ENCODE data around the gene SOX3.

The SOX3 gene

GRCh38 chrX:140505421-140506337 lies 810 bp upstream of the SOX3 start:
- Histone ChIP-seq H3K4me3 (ENCODE audit: insufficient read length, low read depth) (peak overlapping the region; percentile 15), H3K27me3 (ENCODE audit: insufficient read depth, insufficient read length) (peaks cover 76% of the 10 kb centered on the region)
- TF ChIP-seq SUZ12 (IDR thresholded peaks at IDR 0.05; ENCODE audit: extremely low read depth, insufficient read depth, insufficient read length), result no peak
- TF ChIP-seq ZNF274 (IDR thresholded peaks at IDR 0.05; ENCODE audit: low read depth, low read length), result no peak
- no peak for TF ChIP-seq YY1 (IDR thresholded peaks at IDR 0.05; ENCODE audit: insufficient read depth, insufficient read length)

GRCh38 chrX:140503714-140504351 lies 1.0 kb downstream of the SOX3 start:
- TF ChIP-seq SUZ12 (IDR thresholded peaks at IDR 0.05; ENCODE audit: extremely low read depth, insufficient read depth, insufficient read length), result no peak
- no peak for TF ChIP-seq YY1 (IDR thresholded peaks at IDR 0.05; ENCODE audit: insufficient read depth, insufficient read length)
- TF ChIP-seq ZNF274 (IDR thresholded peaks at IDR 0.05; ENCODE audit: low read depth, low read length), result no peak
- H3K4me3 ChIP-seq (ENCODE audit: insufficient read length, low read depth), result peak overlapping the region; percentile 36
- no peaks in the 10 kb centered on the region for H3K9me3 ChIP-seq (ENCODE audit: insufficient read depth, low read length)
- DNase-seq (ENCODE audit: low read depth, low spot score), result no peak
- H3K36me3 ChIP-seq (ENCODE audit: insufficient read depth, insufficient read length, low read length), result no peaks in the 10 kb centered on the region
- no peaks in the 10 kb centered on the region for H3K4me1 ChIP-seq (ENCODE audit: insufficient read depth, insufficient read length)
- peak overlapping the region; percentile 32 for H3K9ac ChIP-seq (ENCODE audit: insufficient read length, low read depth)
- H3K27me3 ChIP-seq (ENCODE audit: insufficient read depth, insufficient read length), result peaks cover 63% of the 10 kb centered on the region

More at GRCh38 chrX:140505421-140506337, 810 bp upstream of the SOX3 start:
- Histone ChIP-seq H3K36me3 (ENCODE audit: insufficient read depth, insufficient read length, low read length) (no peaks in the 10 kb centered on the region), H3K4me1 (ENCODE audit: insufficient read depth, insufficient read length) (no peaks in the 10 kb centered on the region), H3K9ac (ENCODE audit: insufficient read length, low read depth) (peak overlapping the region; percentile 32), H3K9me3 (ENCODE audit: insufficient read depth, low read length) (no peaks in the 10 kb centered on the region)
- DNase-seq (ENCODE audit: low read depth, low spot score), result no peak

- no peaks in the 10 kb centered on the region for H3K9me3 ChIP-seq (ENCODE audit: insufficient read depth, low read length)
- H3K4me1 ChIP-seq (ENCODE audit: insufficient read depth, insufficient read length), result no peaks in the 10 kb centered on the region
- TF ChIP-seq ZNF274 (IDR thresholded peaks at IDR 0.05; ENCODE audit: low read depth, low read length) (no peak), YY1 (IDR thresholded peaks at IDR 0.05; ENCODE audit: insufficient read depth, insufficient read length) (no peak), SUZ12 (IDR thresholded peaks at IDR 0.05; ENCODE audit: extremely low read depth, insufficient read depth, insufficient read length) (no peak)
- H3K9ac ChIP-seq (ENCODE audit: insufficient read length, low read depth), result no peak overlapping the region
- no peak overlapping the region for H3K4me3 ChIP-seq (ENCODE audit: insufficient read length, low read depth)
- H3K27me3 ChIP-seq (ENCODE audit: insufficient read depth, insufficient read length), result peaks cover 59% of the 10 kb centered on the region
- no peak for DNase-seq (ENCODE audit: low read depth, low spot score)
- H3K36me3 ChIP-seq (ENCODE audit: insufficient read depth, insufficient read length, low read length), result no peaks in the 10 kb centered on the region
These were observed 1.6 kb downstream of the SOX3 start for GRCh38 chrX:140503238-140503601.

GRCh38 chrX:140502491-140503237 lies 2.2 kb downstream of the SOX3 start:
- Histone ChIP-seq H3K9ac (ENCODE audit: insufficient read length, low read depth) (no peak overlapping the region), H3K4me3 (ENCODE audit: insufficient read length, low read depth) (no peak overlapping the region), H3K27me3 (ENCODE audit: insufficient read depth, insufficient read length) (peaks cover 56% of the 10 kb centered on the region), H3K9me3 (ENCODE audit: insufficient read depth, low read length) (no peaks in the 10 kb centered on the region), H3K36me3 (ENCODE audit: insufficient read depth, insufficient read length, low read length) (no peaks in the 10 kb centered on the region), H3K4me1 (ENCODE audit: insufficient read depth, insufficient read length) (no peaks in the 10 kb centered on the region)
- TF ChIP-seq ZNF274 (IDR thresholded peaks at IDR 0.05; ENCODE audit: low read depth, low read length), result no peak
- no peak for DNase-seq (ENCODE audit: low read depth, low spot score)

GRCh38 chrX:140501940-140502468 lies 2.9 kb downstream of the SOX3 start:
- H3K9ac ChIP-seq (ENCODE audit: insufficient read length, low read depth), result no peak overlapping the region
- no peaks in the 10 kb centered on the region for H3K36me3 ChIP-seq (ENCODE audit: insufficient read depth, insufficient read length, low read length)
- H3K27me3 ChIP-seq (ENCODE audit: insufficient read depth, insufficient read length), result peaks cover 49% of the 10 kb centered on the region
- no peak overlapping the region for H3K4me3 ChIP-seq (ENCODE audit: insufficient read length, low read depth)
- no peaks in the 10 kb centered on the region for H3K9me3 ChIP-seq (ENCODE audit: insufficient read depth, low read length)
- no peak for DNase-seq (ENCODE audit: low read depth, low spot score)
- no peak for TF ChIP-seq ZNF274 (IDR thresholded peaks at IDR 0.05; ENCODE audit: low read depth, low read length)
- no peak for TF ChIP-seq SUZ12 (IDR thresholded peaks at IDR 0.05; ENCODE audit: extremely low read depth, insufficient read depth, insufficient read length)
- TF ChIP-seq YY1 (IDR thresholded peaks at IDR 0.05; ENCODE audit: insufficient read depth, insufficient read length), result no peak
- H3K4me1 ChIP-seq (ENCODE audit: insufficient read depth, insufficient read length), result no peaks in the 10 kb centered on the region

GRCh38 chrX:140501321-140501720 lies 3.5 kb downstream of the SOX3 start:
- no peak overlapping the region for H3K4me3 ChIP-seq (ENCODE audit: insufficient read length, low read depth)
- H3K36me3 ChIP-seq (ENCODE audit: insufficient read depth, insufficient read length, low read length), result no peaks in the 10 kb centered on the region
- no peak for TF ChIP-seq SUZ12 (IDR thresholded peaks at IDR 0.05; ENCODE audit: extremely low read depth, insufficient read depth, insufficient read length)
- no peak for TF ChIP-seq YY1 (IDR thresholded peaks at IDR 0.05; ENCODE audit: insufficient read depth, insufficient read length)
- TF ChIP-seq ZNF274 (IDR thresholded peaks at IDR 0.05; ENCODE audit: low read depth, low read length), result no peak
- DNase-seq (ENCODE audit: low read depth, low spot score), result no peak
- H3K9ac ChIP-seq (ENCODE audit: insufficient read length, low read depth), result no peak overlapping the region
- H3K9me3 ChIP-seq (ENCODE audit: insufficient read depth, low read length), result no peaks in the 10 kb centered on the region
- H3K27me3 ChIP-seq (ENCODE audit: insufficient read depth, insufficient read length), result peaks cover 42% of the 10 kb centered on the region
- no peaks in the 10 kb centered on the region for H3K4me1 ChIP-seq (ENCODE audit: insufficient read depth, insufficient read length)
